ENCODE results near the gene TXNIP. TPM values are rescaled to one million over a fixed set of nuclear protein-coding genes. Genes with fewer than 3 reads are reported as not detected.

The TXNIP gene
- total RNA-seq, 4 donors from 2014 or later: 94.9 to 942 (median 328) TPM

DNA sequence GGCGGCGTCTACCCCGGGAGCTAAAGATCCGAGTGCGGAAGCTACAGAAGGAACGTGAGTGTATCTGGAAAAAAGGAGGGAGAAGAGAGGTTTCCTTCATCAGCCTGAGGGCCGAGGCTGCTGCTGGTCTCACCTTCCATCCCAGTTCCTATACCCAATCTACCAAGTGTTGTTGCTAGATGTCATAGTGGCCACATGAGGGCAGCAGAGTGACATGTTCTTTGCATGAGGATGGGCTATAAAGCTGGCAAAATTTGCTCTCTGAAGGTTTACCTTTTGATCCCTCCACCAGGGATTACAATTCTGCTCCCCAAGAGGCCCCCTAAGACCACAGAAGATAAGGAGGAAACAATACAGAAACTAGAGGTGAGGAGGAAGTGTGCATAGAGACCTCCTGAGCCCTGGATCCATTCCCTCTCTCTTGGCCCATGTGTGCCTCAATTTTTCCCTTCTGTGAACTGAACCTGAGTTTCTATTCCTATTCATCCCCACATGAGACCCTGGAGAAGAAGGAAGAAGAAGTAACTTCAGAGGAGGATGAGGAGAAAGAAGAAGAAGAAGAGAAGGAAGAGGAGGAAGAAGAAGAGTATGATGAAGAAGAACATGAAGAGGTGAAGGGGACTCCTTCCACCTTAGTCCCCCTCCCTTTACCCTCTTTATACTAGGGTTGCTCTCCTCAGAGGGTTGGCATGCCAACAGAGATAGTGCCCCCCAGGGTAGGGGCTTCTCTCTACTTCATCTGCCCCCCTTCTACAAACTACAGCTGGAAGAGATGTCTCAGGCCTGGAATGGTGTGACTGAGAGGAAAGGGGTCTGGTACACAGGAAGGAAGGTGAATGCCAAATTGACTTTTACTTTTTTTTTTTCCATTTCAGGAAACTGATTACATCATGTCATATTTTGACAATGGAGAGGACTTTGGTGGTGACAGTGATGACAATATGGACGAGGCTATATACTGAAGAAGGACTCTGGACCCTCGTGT is 18.6 kb downstream of the TXNIP start:
- no peaks in the 10 kb centered on the region for H3K27me3 ChIP-seq
- DNase-seq: no peak
- WGBS, 2 donors: 15 to 20% methylated on average over 8 to 9 of the region's 9 CpGs

DNA sequence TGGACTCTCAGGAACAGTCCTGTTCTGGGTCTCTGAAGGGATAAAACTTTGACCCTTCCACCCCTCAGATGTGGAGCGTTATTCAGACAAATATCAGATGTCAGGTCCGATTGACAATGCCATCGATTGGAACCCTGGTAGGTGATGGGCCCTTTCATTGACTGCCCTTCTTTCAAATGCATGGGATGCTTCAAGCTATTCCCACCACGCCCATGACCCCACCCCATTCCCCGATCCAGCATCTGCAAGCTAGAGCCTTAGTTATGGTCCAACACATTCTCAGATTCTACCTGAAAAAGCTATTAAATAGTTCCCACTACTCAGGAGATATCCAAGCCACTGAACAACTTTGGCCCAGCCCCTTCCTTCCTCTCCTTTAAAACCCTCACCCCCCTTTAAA is 19.4 kb downstream of the TXNIP start:
- 63 to 87% methylated on average over 5 of the region's 5 CpGs for WGBS, 2 donors
- no peaks in the 10 kb centered on the region for H3K9me3 ChIP-seq
- peaks cover 34 to 52% (median 43%) of the 10 kb centered on the region in 3 donors for H3K4me1 ChIP-seq
- no peak overlapping the region for H3K4me3 ChIP-seq
- no peaks in the 10 kb centered on the region for H3K27me3 ChIP-seq
- DNase-seq: no peak
- H3K36me3 ChIP-seq: peaks cover 0 to 4% (median 0%) of the 10 kb centered on the region in 3 donors
- peak overlapping the region; percentile 90 to 98 (median 96) for H3K27ac ChIP-seq
- intact Hi-C loops (cut with DNase I): no loop called here
- TF ChIP-seq POLR2A (IDR thresholded peaks at IDR 0.05): no peak
- TF ChIP-seq, protein P1, sequence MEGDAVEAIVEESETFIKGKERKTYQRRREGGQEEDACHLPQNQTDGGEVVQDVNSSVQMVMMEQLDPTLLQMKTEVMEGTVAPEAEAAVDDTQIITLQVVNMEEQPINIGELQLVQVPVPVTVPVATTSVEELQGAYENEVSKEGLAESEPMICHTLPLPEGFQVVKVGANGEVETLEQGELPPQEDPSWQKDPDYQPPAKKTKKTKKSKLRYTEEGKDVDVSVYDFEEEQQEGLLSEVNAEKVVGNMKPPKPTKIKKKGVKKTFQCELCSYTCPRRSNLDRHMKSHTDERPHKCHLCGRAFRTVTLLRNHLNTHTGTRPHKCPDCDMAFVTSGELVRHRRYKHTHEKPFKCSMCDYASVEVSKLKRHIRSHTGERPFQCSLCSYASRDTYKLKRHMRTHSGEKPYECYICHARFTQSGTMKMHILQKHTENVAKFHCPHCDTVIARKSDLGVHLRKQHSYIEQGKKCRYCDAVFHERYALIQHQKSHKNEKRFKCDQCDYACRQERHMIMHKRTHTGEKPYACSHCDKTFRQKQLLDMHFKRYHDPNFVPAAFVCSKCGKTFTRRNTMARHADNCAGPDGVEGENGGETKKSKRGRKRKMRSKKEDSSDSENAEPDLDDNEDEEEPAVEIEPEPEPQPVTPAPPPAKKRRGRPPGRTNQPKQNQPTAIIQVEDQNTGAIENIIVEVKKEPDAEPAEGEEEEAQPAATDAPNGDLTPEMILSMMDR (IDR thresholded peaks at IDR 0.05): no peak

More for the DNA sequence above, 18.6 kb downstream of the TXNIP start:
- peak overlapping the region; percentile 90 to 98 (median 96) for H3K27ac ChIP-seq
- peaks cover 39 to 59% (median 50%) of the 10 kb centered on the region in 3 donors for H3K4me1 ChIP-seq
- peaks cover 0 to 4% (median 0%) of the 10 kb centered on the region in 3 donors for H3K36me3 ChIP-seq
- no peaks in the 10 kb centered on the region for H3K9me3 ChIP-seq
- intact Hi-C loops (cut with DNase I): loop anchor here (2.0 kb wide), 1 partner anchor 29 kb away; no protein-coding TSS in a partner anchor
- TF ChIP-seq, protein P1 (IDR thresholded peaks at IDR 0.05): peak; percentile 72 to 94 (median 93)
- no peak for TF ChIP-seq POLR2A (IDR thresholded peaks at IDR 0.05)
- H3K4me3 ChIP-seq: peak overlapping the region in 1 of 4 donors; percentile 44

DNA sequence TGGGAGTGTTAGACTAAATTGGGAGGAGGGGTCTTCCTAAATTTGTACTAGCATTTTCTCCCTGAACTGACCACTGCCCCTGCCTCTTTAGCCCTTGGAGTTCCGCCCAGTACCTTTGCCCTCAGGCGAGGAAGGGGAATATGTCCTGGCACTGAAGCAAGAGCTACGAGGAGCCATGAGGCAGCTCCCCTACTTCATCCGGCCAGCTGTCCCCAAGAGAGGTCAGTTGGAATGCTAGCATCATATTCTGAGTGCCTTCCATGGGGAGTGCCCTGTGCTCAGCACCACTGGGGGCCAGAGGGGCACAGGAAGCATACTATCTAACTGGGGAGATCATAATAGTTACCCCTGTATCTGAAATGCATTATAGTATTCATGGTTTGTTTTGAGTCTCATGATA is 21.2 kb downstream of the TXNIP start:
- no peaks in the 10 kb centered on the region for H3K27me3 ChIP-seq
- intact Hi-C loops (cut with DNase I): no loop called here
- peaks cover 25 to 34% (median 26%) of the 10 kb centered on the region in 3 donors for H3K4me1 ChIP-seq
- no peaks in the 10 kb centered on the region for H3K9me3 ChIP-seq
- peaks cover 0 to 4% (median 0%) of the 10 kb centered on the region in 3 donors for H3K36me3 ChIP-seq
- WGBS, 2 donors: 83 to 86% methylated on average over 2 to 3 of the region's 4 CpGs
- TF ChIP-seq, protein P1 (IDR thresholded peaks at IDR 0.05): no peak
- no peak for TF ChIP-seq POLR2A (IDR thresholded peaks at IDR 0.05)
- no peak for DNase-seq
- H3K27ac ChIP-seq: no peak overlapping the region
- no peak overlapping the region for H3K4me3 ChIP-seq

DNA sequence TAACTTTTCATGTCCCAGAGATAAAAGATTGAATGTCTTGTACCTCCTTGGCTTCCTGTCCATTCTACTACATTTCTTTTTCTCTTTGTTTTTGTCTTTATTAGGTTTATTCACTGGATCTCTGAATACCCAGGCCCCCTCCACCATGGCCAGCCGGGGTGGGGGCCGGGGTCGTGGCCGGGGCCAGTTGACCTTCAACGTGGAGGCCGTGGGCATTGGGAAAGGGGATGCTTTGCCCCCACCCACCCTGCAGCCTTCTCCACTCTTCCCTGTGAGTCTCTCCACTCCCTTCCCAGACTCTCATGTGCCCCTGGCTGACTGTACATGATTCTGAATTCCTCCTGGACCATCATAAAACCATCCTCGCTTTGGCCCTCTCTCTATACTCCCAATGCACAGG is 21.7 kb downstream of the TXNIP start:
- Histone ChIP-seq H3K4me1 (peaks cover 20 to 29% (median 21%) of the 10 kb centered on the region in 3 donors), H3K4me3 (no peak overlapping the region), H3K36me3 (peaks cover 0 to 4% (median 0%) of the 10 kb centered on the region in 3 donors), H3K27me3 (no peaks in the 10 kb centered on the region), H3K9me3 (no peaks in the 10 kb centered on the region), H3K27ac (no peak overlapping the region)
- 76 to 78% methylated on average over 7 of the region's 7 CpGs for WGBS, 2 donors
- no peak for DNase-seq
- TF ChIP-seq, protein P1 (IDR thresholded peaks at IDR 0.05): no peak
- no peak for TF ChIP-seq POLR2A (IDR thresholded peaks at IDR 0.05)
- intact Hi-C loops (cut with DNase I): no loop called here

DNA sequence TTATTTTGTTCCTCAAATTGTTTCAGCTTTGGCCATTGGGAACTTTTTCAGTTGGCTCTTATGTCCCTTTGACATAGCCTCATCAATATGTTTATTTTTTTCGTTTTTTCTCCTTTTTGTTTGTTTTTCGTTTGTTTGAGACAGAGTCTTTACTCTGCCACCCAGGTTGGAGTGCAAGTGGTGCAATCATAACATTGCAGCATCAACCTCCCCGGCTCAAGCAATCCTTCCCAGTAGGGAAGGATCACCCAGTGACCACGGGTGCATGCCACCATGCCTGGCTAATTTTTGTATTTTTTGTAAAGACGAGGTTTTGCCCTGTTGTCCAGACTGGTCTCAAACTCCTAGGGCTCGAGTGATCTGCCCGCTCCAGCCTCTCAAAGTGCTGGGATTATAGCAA is 23.8 kb downstream of the TXNIP start:
- H3K4me3 ChIP-seq: no peak overlapping the region
- WGBS, 2 donors: 62 to 67% methylated on average over 5 to 7 of the region's 7 CpGs
- H3K4me1 ChIP-seq: peaks cover 3 to 7% (median 5%) of the 10 kb centered on the region in 3 donors
- TF ChIP-seq, protein P1 (IDR thresholded peaks at IDR 0.05): no peak
- no peak overlapping the region for H3K27ac ChIP-seq
- no peaks in the 10 kb centered on the region for H3K9me3 ChIP-seq
- intact Hi-C loops (cut with DNase I): no loop called here
- H3K27me3 ChIP-seq: no peaks in the 10 kb centered on the region
- no peak for DNase-seq
- H3K36me3 ChIP-seq: peaks cover 0 to 4% (median 0%) of the 10 kb centered on the region in 3 donors

Data from esophagus squamous epithelium (tissue), 5 donors.